HG03575 (cell line): ENCODE measurements around the gene ALOX5.
"Not testable (repeated sequence)": the region's sequence is repeated elsewhere in the genome, so short reads cannot be mapped to it uniquely, and the experiment has no call there.

Experiments
- ATAC-seq: cut with Tn5 transposase; IDR thresholded peaks from one replicate; pipeline ENCODE4 v1.9.1; 2021; ENCODE audit not compliant: unreplicated experiment, insufficient number of reproducible peaks, low FRiP score; ENCODE audit errors: extremely low read depth

Gene ALOX5

DNA sequence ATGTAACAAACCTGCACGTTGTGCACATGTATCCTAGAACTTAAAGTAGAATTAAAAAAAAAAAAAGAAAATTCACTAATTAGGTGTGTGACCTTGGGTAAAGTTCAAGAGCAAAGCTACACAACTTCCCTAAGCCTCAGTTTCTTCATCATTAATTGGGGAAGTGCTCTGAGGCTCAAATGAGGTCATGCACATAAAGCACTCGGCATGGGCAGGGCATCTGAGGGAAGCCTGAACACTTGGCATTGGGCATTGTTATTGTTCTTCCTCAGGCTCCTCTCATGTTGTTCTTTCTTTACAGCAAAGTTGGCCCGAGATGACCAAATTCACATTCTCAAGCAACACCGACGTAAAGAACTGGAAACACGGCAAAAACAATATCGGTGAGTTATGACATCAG, 21.5 kb downstream of the ALOX5 start:
- ATAC-seq, result no peak

GRCh38 chr10:45398595-45398994, 24.6 kb downstream of the ALOX5 start:
- no peak for ATAC-seq

DNA sequence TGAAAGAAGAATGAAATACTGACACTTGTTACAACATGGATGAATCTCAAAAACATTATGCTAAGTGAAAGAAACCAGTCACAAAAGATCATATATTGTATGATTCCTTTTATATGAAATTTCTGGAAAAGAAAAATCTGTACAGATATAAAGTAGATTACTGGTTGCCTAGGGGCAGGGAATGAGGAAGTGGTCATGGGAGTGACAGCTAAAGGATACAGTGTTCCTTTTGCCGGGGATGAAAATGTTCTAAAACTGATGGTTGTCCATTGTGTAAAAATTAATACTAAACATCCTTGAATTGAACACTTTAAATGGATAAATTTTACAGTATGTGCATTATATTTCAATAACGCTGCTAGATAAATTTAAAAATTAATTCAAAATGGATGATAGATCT, 25.1 kb downstream of the ALOX5 start:
- no peak for ATAC-seq

DNA sequence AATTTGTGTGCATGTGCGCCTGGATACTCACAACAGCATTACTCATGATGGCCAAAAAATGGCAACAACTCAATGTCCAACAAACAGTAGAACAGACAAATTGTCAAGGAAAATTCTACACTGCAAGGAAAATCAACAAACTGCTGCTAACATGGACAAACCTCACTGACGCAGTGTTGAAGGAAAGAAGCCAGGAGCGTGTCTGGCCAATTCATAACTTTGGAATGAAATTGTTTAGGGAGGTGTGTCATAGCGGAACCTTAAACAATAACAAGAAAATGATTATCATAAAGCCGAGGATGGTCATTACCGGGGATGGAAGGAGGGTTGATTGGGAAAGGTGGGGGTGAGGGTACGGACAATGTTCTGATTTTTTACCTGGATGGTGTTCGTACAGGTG, 29.1 kb downstream of the ALOX5 start:
- no peak for ATAC-seq

- ATAC-seq, result no peak
Measured at GRCh38 chr10:45404087-45404769, 30.2 kb downstream of the ALOX5 start.

DNA sequence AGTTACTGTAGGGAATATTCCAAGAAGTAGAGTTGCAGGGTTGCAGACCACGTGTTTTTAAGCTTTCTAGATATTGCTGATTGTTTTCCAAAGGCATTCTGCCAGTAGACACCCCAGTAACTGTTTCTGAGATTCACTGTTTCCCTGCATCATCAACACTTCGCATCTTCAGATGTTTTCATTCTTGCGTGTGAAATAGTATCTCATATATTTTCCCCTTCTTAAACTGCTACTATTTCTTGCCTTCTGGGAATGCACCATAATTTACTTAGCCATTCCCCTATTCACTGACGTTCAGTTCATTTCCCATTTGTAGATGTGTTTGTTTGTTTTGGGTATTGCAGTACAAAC, 30.7 kb downstream of the ALOX5 start:
- ATAC-seq, result no peak

DNA sequence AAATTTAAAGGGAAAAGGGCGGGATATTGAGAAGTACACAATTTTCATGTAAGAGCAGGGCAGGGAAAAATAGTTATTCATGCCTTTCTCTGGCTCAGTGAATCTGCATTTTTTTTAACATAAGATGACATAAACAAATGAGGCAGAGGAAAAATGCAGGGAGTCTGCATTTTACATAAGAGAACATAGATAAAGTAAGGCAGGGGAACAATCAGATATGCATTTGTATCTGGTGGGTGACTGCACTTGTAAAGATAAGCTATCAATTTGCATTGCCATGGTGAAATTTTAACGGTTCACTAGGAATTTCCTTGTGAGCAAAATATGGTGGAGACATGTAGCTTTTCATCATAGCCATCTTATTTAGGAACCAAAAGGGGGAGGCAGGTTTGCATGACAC, 33.5 kb downstream of the ALOX5 start:
- no peak for ATAC-seq

DNA sequence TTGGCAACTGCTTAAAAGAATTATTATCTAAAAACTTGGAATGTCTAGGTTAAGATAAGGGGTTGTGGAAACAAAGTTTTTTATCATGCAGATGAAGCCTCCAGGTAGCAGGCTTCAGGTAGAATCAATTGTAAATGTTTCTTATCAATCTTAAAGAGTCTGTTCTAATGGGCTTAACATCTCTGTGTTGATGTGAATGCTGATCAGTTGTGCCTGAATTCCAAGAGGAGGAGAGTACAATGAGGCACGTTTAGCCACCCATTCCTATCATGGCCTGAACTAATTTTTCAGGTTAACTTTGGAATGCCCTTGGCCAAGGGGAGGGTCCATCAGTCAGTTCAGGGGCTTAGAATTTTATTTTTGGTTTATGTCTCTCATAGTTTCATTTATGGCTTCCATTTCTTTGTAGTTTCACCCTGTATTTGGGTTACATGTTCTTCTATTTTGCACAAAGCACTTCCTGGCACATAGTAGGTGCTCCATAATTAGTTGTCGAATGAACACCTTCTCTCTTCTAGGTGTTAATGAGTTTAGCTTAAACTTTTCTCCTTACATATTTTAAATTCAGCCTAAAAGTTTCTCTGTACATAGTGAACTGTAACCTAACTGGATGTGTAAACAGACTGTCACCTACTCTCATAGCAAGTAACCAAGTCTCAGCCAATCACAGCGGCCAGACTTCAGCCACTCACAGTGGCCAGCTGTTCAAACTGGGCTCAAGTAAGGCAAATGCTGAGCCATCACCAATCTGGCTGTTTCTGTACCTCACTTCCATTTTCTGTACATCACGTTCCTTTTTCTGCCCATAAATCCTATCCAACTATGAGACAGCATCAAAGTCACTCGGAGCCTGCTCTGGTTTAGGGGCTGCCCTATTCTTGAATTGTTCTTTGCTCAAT, 34.7 kb downstream of the ALOX5 start:
- no peak for ATAC-seq

GRCh38 chr10:45409347-45409746, 35.3 kb downstream of the ALOX5 start:
- ATAC-seq, result not testable (repeated sequence)

GRCh38 chr10:45409782-45410181, 35.8 kb downstream of the ALOX5 start:
- ATAC-seq, result no peak

DNA sequence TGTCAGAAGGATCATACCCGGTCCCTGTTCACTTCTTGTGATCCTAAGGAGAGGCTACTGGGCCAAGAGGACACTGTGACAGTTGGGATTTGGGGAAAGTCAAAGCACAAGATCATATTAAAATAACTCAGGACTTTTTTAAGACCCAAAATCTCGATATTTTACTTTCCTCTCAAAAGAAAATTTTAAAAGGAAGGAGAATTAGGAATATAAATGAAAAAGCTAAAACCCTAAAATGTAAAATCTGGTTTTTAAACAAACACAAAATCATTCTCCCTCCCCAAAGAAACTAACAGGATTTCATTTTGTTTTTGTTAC, 36.4 kb downstream of the ALOX5 start:
- ATAC-seq, result no peak

DNA sequence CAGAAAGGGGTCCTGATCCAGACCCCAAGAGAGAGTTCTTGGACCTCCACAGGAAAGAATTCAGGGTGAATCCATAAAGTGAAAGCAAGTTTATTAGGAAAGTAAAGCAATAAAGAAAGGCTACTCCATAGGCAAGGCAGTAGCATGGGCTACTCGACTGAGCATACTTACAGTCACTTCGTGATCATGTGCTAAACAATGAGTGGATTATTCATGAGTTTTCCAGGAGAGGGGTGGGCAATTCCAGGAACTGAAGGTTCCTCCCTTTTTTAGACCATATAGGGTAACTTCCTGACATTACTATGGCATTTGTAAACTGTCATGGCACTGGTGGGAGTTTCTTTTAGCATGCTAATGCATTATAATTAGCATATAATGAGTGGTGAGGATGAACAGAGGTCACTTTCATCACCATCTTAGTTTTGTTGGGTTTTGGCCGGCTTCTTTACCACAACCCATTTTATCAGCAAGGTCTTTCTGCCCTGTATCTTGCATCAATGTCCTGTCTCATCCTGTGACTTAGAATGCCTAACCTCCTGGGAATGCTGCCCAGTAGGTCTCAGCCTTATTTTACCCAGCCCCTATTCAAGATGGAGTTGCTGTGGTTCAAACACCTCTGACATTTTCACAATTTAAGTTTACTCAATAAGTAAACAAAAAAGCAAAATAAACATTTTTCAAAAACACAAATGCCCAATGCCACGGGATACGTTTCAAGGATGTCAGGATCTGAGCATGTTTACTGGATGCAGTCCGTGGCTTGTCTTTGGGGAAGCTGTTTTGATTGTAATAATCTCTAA, 37.0 kb downstream of the ALOX5 start:
- no peak for ATAC-seq

- ATAC-seq, result no peak
Measured at GRCh38 chr10:45411607-45411940, 37.6 kb downstream of the ALOX5 start.

- not testable (repeated sequence) for ATAC-seq
Measured at GRCh38 chr10:45415062-45415461, 41.0 kb downstream of the ALOX5 start.

DNA sequence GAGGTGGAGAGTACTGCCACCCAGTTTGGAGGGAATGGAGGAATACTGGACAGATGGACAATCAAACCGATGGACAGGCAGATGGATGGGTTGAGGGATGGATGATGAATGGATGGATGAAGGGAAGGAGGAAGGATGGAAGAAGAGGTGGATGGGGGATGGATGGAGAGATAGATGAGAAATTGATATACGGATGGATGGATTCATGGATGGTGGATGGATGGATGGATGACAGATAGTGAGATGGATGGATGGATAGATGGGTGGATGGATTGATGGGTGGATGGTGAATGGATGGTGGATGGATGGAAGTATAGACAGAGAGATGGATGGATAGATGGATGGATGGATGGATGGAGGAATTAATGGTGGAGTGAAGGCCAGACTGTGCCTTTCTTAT, 42.6 kb downstream of the ALOX5 start:
- ATAC-seq, result no peak

GRCh38 chr10:45417746-45418145, 43.7 kb downstream of the ALOX5 start:
- ATAC-seq, result no peak

DNA sequence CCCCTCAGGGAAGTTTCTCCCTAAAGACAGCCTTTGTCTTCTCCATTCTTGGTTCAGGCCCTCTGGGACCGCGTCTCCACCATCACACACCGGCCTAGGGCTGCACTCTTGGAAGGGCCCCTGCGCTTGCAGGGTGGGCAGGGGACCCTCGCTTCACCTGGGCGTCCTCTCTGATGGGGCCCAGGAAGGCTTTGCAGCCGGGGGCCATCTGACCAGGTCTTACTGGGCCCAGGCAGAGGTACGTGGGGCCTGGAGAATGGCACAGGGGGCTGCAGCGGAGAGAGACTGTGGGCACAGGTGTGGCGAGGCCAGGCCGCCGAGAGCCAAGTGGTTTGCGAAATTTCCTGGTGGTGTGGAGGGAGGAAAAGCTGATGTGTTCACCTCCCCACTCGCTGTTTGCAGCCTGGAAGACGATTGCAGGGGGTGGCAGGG, 44.4 kb downstream of the ALOX5 start:
- no peak for ATAC-seq

GRCh38 chr10:45418849-45419675, 45.0 kb downstream of the ALOX5 start:
- no peak for ATAC-seq

GRCh38 chr10:45419676-45420025, 45.6 kb downstream of the ALOX5 start:
- ATAC-seq, result no peak
